H1 (cell line): ENCODE results near the gene PELI2. TPM values are rescaled to one million over a fixed set of nuclear protein-coding genes. Genes with fewer than 3 reads are reported as not detected.

ENCODE experiments used
- polyA plus RNA-seq, 7 experiments: library from polyadenylated mRNA; depleted of rRNA in 3 of 7; stranded (reverse) in 5 of 7; unstranded in 2 of 7; fragments of >200 nt in 5 of 7; fragments of 200-250 nt in 2 of 7; gene quantifications; 1 replicate in 5 of 7; 2 replicates in 1 of 7; 4 replicates in 1 of 7; pipeline versions ENCODE4 v1.2.1 to v1.2.3, GENCODE V29; 2011 to 2013; ENCODE audit warnings: missing spikeins in 2 of 7, mixed read lengths in 2 of 7
- total RNA-seq: library from RNA; stranded (reverse); fragmentation: NEBNext Ultra II Directional; extraction: Animal tissue kit (Norgen Biotek cat#: 25700); gene quantifications from 2 replicates; pipeline ENCODE4 v1.2.1, GENCODE V29; 2021
- TF ChIP-seq, protein P1 (sequence below): fragments of 300-600 bp; sonication (generic); IDR thresholded peaks from 2 replicates; pipeline ENCODE4 v1.7.1; 2012; ENCODE audit warnings: low read length, moderate library complexity, mild to moderate bottlenecking, inconsistent platforms; ENCODE audit not compliant: insufficient replicate concordance
- TF ChIP-seq, protein P2 (sequence below): IDR thresholded peaks from 2 replicates; pipeline ENCODE4 v1.6.1; 2012; ENCODE audit warnings: inconsistent platforms

Gene PELI2
- total and polyA plus RNA-seq, 2 of the 8 experiments (the other 6 are each of a cell fraction or from before 2014, with no cell fraction given), result 14.6 to 25.7 TPM

GRCh38 chr14:56143025-56143424, 24.8 kb downstream of the PELI2 start (continued):
- TF ChIP-seq, protein P1, sequence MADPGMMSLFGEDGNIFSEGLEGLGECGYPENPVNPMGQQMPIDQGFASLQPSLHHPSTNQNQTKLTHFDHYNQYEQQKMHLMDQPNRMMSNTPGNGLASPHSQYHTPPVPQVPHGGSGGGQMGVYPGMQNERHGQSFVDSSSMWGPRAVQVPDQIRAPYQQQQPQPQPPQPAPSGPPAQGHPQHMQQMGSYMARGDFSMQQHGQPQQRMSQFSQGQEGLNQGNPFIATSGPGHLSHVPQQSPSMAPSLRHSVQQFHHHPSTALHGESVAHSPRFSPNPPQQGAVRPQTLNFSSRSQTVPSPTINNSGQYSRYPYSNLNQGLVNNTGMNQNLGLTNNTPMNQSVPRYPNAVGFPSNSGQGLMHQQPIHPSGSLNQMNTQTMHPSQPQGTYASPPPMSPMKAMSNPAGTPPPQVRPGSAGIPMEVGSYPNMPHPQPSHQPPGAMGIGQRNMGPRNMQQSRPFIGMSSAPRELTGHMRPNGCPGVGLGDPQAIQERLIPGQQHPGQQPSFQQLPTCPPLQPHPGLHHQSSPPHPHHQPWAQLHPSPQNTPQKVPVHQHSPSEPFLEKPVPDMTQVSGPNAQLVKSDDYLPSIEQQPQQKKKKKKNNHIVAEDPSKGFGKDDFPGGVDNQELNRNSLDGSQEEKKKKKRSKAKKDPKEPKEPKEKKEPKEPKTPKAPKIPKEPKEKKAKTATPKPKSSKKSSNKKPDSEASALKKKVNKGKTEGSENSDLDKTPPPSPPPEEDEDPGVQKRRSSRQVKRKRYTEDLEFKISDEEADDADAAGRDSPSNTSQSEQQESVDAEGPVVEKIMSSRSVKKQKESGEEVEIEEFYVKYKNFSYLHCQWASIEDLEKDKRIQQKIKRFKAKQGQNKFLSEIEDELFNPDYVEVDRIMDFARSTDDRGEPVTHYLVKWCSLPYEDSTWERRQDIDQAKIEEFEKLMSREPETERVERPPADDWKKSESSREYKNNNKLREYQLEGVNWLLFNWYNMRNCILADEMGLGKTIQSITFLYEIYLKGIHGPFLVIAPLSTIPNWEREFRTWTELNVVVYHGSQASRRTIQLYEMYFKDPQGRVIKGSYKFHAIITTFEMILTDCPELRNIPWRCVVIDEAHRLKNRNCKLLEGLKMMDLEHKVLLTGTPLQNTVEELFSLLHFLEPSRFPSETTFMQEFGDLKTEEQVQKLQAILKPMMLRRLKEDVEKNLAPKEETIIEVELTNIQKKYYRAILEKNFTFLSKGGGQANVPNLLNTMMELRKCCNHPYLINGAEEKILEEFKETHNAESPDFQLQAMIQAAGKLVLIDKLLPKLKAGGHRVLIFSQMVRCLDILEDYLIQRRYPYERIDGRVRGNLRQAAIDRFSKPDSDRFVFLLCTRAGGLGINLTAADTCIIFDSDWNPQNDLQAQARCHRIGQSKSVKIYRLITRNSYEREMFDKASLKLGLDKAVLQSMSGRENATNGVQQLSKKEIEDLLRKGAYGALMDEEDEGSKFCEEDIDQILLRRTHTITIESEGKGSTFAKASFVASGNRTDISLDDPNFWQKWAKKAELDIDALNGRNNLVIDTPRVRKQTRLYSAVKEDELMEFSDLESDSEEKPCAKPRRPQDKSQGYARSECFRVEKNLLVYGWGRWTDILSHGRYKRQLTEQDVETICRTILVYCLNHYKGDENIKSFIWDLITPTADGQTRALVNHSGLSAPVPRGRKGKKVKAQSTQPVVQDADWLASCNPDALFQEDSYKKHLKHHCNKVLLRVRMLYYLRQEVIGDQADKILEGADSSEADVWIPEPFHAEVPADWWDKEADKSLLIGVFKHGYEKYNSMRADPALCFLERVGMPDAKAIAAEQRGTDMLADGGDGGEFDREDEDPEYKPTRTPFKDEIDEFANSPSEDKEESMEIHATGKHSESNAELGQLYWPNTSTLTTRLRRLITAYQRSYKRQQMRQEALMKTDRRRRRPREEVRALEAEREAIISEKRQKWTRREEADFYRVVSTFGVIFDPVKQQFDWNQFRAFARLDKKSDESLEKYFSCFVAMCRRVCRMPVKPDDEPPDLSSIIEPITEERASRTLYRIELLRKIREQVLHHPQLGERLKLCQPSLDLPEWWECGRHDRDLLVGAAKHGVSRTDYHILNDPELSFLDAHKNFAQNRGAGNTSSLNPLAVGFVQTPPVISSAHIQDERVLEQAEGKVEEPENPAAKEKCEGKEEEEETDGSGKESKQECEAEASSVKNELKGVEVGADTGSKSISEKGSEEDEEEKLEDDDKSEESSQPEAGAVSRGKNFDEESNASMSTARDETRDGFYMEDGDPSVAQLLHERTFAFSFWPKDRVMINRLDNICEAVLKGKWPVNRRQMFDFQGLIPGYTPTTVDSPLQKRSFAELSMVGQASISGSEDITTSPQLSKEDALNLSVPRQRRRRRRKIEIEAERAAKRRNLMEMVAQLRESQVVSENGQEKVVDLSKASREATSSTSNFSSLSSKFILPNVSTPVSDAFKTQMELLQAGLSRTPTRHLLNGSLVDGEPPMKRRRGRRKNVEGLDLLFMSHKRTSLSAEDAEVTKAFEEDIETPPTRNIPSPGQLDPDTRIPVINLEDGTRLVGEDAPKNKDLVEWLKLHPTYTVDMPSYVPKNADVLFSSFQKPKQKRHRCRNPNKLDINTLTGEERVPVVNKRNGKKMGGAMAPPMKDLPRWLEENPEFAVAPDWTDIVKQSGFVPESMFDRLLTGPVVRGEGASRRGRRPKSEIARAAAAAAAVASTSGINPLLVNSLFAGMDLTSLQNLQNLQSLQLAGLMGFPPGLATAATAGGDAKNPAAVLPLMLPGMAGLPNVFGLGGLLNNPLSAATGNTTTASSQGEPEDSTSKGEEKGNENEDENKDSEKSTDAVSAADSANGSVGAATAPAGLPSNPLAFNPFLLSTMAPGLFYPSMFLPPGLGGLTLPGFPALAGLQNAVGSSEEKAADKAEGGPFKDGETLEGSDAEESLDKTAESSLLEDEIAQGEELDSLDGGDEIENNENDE, result no peak
- TF ChIP-seq, protein P2, sequence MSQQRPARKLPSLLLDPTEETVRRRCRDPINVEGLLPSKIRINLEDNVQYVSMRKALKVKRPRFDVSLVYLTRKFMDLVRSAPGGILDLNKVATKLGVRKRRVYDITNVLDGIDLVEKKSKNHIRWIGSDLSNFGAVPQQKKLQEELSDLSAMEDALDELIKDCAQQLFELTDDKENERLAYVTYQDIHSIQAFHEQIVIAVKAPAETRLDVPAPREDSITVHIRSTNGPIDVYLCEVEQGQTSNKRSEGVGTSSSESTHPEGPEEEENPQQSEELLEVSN, result no peak
